Measurements from ENCODE around the gene NKIRAS2.

NKIRAS2 gene

GRCh38 chr17:42059815-42060214, 39.9 kb downstream of the NKIRAS2 start:
- H3K27ac ChIP-seq (ENCODE audit: low read depth, low read length): no peak overlapping the region
- no peak overlapping the region for H3K9ac ChIP-seq (ENCODE audit: low read length)
- H3K4me2 ChIP-seq (ENCODE audit: low read depth, low read length, poor library complexity, severe bottlenecking): no peak overlapping the region
- H3K4me3 ChIP-seq (ENCODE audit: insufficient read depth, low read length, poor library complexity, severe bottlenecking): no peak overlapping the region
- no peak overlapping the region for H2AFZ ChIP-seq (ENCODE audit: low read depth, low read length, severe bottlenecking)
- H4K20me1 ChIP-seq (ENCODE audit: low read depth, low read length): no peaks in the 10 kb centered on the region
- H3K9me3 ChIP-seq (ENCODE audit: insufficient read depth, low read length): no peaks in the 10 kb centered on the region
- no peaks in the 10 kb centered on the region for H3F3A ChIP-seq (ENCODE audit: insufficient read depth)
- no peaks in the 10 kb centered on the region for H3K79me2 ChIP-seq (ENCODE audit: insufficient read depth, low read length)
- TF ChIP-seq CTCF (IDR thresholded peaks at IDR 0.05; ENCODE audit: insufficient read depth, low read length, poor library complexity, severe bottlenecking): no peak
- TF ChIP-seq EZH2phosphoT487 (conservative IDR thresholded peaks at IDR 0.05; ENCODE audit: low read length): no peak
- no peaks in the 10 kb centered on the region for H3K9me2 ChIP-seq (replicated peaks; ENCODE audit: insufficient read depth, low read length)
- H3K27me3 ChIP-seq (ENCODE audit: low read length): no peaks in the 10 kb centered on the region
- H3K36me3 ChIP-seq (ENCODE audit: low read length): no peaks in the 10 kb centered on the region

GRCh38 chr17:42060231-42060630, 40.3 kb downstream of the NKIRAS2 start:
- no peak overlapping the region for H3K9ac ChIP-seq (ENCODE audit: low read length)
- no peaks in the 10 kb centered on the region for H3K27me3 ChIP-seq (ENCODE audit: low read length)
- no peaks in the 10 kb centered on the region for H3F3A ChIP-seq (ENCODE audit: insufficient read depth)
- no peaks in the 10 kb centered on the region for H3K9me3 ChIP-seq (ENCODE audit: insufficient read depth, low read length)
- H2AFZ ChIP-seq (ENCODE audit: low read depth, low read length, severe bottlenecking): no peak overlapping the region
- no peaks in the 10 kb centered on the region for H3K36me3 ChIP-seq (ENCODE audit: low read length)
- no peaks in the 10 kb centered on the region for H4K20me1 ChIP-seq (ENCODE audit: low read depth, low read length)
- H3K27ac ChIP-seq (ENCODE audit: low read depth, low read length): no peak overlapping the region
- no peaks in the 10 kb centered on the region for H3K79me2 ChIP-seq (ENCODE audit: insufficient read depth, low read length)
- TF ChIP-seq EZH2phosphoT487 (conservative IDR thresholded peaks at IDR 0.05; ENCODE audit: low read length): no peak
- no peak overlapping the region for H3K4me3 ChIP-seq (ENCODE audit: insufficient read depth, low read length, poor library complexity, severe bottlenecking)
- no peaks in the 10 kb centered on the region for H3K9me2 ChIP-seq (replicated peaks; ENCODE audit: insufficient read depth, low read length)
- no peak overlapping the region for H3K4me2 ChIP-seq (ENCODE audit: low read depth, low read length, poor library complexity, severe bottlenecking)

- Histone ChIP-seq H2AFZ (ENCODE audit: low read depth, low read length, severe bottlenecking) (no peak overlapping the region), H3K9me3 (ENCODE audit: insufficient read depth, low read length) (no peaks in the 10 kb centered on the region), H3K36me3 (ENCODE audit: low read length) (no peaks in the 10 kb centered on the region), H3K79me2 (ENCODE audit: insufficient read depth, low read length) (no peaks in the 10 kb centered on the region), H3K27ac (ENCODE audit: low read depth, low read length) (no peak overlapping the region), H4K20me1 (ENCODE audit: low read depth, low read length) (no peaks in the 10 kb centered on the region), H3F3A (ENCODE audit: insufficient read depth) (no peaks in the 10 kb centered on the region), H3K9ac (ENCODE audit: low read length) (no peak overlapping the region), H3K4me2 (ENCODE audit: low read depth, low read length, poor library complexity, severe bottlenecking) (no peak overlapping the region), H3K27me3 (ENCODE audit: low read length) (no peaks in the 10 kb centered on the region), H3K4me3 (ENCODE audit: insufficient read depth, low read length, poor library complexity, severe bottlenecking) (no peak overlapping the region), H3K9me2 (replicated peaks; ENCODE audit: insufficient read depth, low read length) (no peaks in the 10 kb centered on the region)
- TF ChIP-seq CTCF (IDR thresholded peaks at IDR 0.05; ENCODE audit: insufficient read depth, low read length, poor library complexity, severe bottlenecking): no peak
- TF ChIP-seq EZH2phosphoT487 (conservative IDR thresholded peaks at IDR 0.05; ENCODE audit: low read length): no peak
Measured at GRCh38 chr17:42061646-42062487, 42.0 kb downstream of the NKIRAS2 start.

- Histone ChIP-seq H3K9ac (ENCODE audit: low read length) (no peak overlapping the region), H3K27me3 (ENCODE audit: low read length) (no peaks in the 10 kb centered on the region), H3F3A (ENCODE audit: insufficient read depth) (no peaks in the 10 kb centered on the region), H2AFZ (ENCODE audit: low read depth, low read length, severe bottlenecking) (no peak overlapping the region), H3K9me3 (ENCODE audit: insufficient read depth, low read length) (no peaks in the 10 kb centered on the region), H4K20me1 (ENCODE audit: low read depth, low read length) (no peaks in the 10 kb centered on the region), H3K79me2 (ENCODE audit: insufficient read depth, low read length) (no peaks in the 10 kb centered on the region), H3K36me3 (ENCODE audit: low read length) (no peaks in the 10 kb centered on the region), H3K4me3 (ENCODE audit: insufficient read depth, low read length, poor library complexity, severe bottlenecking) (no peak overlapping the region), H3K4me2 (ENCODE audit: low read depth, low read length, poor library complexity, severe bottlenecking) (no peak overlapping the region), H3K27ac (ENCODE audit: low read depth, low read length) (no peak overlapping the region), H3K9me2 (replicated peaks; ENCODE audit: insufficient read depth, low read length) (no peaks in the 10 kb centered on the region)
- no peak for TF ChIP-seq EZH2phosphoT487 (conservative IDR thresholded peaks at IDR 0.05; ENCODE audit: low read length)
- TF ChIP-seq CTCF (IDR thresholded peaks at IDR 0.05; ENCODE audit: insufficient read depth, low read length, poor library complexity, severe bottlenecking): no peak
Measured at GRCh38 chr17:42062681-42063080, 42.8 kb downstream of the NKIRAS2 start.

All from SU-DHL-6 (cell line).